NCI-H1048 (cell line): ENCODE measurements around the gene BET1L.
"Not testable (repeated sequence)": the region's sequence is repeated elsewhere in the genome, so short reads cannot be mapped to it uniquely, and the experiment has no call there.

ENCODE experiments used
- DNase-seq: peaks from one replicate; lab custom pipeline; 2025; lab: John Stamatoyannopoulos, UW

BET1L gene

DNA sequence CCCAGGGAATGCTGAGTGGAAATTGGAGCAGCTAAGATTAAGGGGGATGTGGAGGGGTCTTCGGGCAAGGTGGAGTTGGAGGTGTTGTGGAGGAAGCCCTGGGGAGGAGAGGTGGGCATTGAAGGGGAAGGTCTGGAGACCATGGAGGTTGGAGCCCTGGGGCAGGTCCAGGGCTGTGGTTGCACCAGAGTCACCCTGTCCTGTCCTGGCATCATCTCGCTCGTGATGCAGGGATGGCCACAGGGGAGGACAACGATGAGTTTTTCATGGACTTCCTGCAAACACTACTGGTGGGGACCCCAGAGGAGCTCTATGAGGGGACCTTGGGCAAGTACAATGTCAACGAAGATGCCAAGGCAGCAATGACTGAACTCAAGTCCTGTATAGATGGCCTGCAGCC, 13.7 kb downstream of the BET1L start:
- not testable (repeated sequence) for DNase-seq

DNA sequence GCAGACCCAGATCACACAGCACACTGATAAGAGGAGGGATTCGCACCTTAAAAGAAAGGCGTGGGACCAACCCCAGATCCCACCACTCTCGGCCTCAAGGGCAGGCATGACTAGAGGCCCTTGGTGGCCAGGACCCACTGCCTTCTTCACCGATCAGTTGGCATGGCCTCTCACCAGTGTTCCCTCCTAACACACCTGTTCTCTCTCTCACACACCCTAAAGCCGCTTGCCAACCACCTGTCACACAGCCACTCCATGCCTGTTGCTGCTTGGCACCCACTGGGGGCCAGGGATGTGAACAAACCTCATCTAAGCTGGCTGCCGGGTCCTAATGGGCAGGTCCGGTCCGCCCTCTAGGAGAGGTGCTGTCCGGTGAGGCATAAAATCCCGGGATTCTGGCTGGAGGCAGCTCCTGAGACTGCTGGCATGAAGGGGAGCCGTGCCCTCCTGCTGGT, 14.5 kb downstream of the BET1L start, which contains the start of gene SCGB1C1:
SCGB1C1 (plus strand) TSS at position 405 of the 455 bp plus-strand sequence; CDS start at position 427, 22 bp downstream.
- DNase-seq: not testable (repeated sequence)

DNA sequence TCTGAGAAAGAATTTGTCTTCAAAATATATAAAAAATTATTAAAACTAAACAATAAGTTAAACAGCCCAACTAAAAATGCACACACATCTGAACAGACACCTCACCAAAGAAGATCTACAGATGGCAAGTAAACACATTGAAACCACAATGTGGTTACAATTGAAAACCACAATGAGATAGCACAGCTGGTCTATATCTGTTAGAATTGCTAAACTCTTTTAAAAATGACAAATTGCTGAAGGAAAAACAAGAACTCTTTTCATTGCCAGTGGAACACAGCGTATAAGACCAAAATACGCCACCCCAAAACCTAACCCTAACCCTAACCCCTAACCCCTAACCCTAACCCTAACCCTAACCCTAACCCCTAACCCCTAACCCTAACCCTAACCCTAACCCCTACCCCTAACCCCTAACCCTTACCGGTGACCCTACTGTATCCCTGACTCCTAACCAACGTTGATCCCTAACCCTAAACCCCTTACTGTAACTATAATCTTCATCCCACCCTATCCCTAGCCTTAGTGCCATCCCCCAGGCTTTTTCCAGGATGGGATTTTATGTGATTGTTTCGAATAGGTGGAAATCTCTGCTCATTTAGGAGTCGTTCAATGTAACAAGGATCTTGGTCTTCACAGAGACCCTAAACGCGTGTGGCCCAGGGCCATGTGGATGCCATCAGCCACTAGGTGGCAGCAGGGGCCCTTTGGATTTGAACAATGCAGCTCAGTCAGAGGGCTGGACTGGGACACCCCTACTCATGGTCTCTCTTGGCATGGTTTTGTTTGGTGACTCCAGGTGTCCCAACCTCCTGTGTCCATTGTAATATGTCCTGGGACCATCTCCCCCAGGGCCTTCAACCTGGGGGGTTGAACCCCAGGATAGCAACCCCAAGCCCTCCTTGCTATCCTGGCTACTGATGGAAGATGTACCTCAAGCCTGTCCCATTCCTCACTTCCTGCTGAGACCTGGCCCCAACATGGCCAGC, 15.4 kb downstream of the BET1L start:
- not testable (repeated sequence) for DNase-seq

DNA sequence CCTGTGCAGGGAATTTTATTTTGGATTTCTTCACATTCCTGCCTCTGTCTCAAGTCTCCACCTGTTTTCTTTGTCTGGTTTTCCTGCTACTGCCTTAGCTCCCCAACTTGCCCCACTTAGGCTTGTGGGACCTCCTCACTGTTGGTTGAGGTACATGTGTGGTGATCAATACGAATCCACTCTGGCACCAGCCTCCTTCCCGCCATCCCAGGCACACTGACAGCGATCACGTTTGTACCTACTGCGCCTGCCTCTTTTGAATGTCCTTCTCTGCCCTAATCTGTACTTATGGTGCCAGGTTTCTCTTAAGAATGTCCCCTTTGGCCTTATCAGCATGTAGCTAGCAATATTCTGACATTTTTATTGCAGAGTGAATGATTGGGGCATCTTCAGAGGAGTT, 16.7 kb downstream of the BET1L start:
- DNase-seq: not testable (repeated sequence)

DNA sequence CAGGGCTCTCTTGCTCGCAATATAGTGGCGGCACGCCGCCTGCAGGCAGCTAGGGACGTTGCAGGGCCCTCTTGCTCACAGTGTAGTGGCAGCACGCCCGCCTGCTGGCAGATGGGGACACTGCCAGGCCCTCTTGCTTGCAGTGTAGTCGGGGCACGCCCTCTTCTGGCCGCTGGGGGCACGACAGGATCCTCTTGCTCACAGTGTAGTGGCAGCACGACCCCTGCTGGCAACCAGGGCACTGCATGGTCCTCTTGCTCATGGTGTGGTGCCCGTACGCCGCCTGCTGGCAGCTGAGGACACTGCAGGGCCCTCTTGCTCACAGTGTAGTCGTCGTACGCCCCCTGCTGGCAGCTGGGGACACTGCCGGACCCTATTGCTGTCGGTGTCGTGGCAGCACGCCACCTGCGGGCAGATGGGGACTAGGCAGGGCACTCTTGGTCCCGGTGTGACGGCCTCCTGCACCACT, 17.3 kb downstream of the BET1L start:
- not testable (repeated sequence) for DNase-seq

DNA sequence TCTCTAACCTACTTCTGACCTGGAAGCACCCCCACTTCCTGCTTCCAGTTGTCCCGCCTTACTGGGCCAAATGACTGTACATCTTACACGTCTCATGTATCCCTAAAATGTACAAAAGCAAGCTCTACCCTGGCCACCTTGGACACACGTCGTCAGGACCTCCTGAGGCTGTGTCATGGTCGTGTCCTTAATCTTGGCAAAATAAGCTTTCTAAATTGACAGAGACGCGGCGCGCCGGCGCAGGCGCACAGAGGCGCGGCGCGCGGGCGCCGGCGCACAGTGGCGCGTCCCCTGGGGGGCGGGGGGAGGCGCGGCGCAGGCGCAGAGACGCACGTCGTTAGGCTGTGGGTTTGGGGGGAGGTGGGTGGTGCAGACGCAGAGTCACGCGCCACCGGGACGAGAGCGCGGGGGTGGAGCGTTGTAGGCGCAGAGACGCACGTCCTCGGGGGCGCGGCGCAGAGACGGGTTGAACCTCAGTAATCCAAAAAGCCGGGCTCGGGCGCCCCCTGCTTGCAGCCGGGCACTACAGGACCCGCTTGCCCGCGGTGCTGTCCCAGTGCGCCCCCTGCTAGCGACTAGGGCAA, 17.9 kb downstream of the BET1L start:
- not testable (repeated sequence) for DNase-seq

DNA sequence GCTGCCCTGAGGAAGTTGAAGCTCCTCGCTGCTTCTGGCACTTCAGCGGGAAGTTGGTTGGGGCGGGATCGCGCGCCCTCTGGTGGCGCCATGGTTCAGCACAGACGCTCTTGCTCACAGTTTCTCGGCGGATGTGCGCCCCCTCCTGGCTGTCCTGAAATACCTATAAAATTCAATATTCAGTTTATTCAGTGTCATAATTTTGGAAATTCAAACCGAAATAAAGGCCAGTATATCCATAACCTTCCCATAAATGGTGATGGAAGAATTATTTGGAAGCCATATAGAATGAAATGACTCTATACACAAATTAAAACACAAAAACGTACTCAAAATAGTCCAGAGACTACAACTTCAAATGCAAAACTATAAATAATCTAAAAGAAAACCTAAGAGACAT, 27.0 kb downstream of the BET1L start:
- not testable (repeated sequence) for DNase-seq
